Measurements from ENCODE around the gene A1BG. TPM values are rescaled to one million over a fixed set of nuclear protein-coding genes. Genes with fewer than 3 reads are reported as not detected.
A peak's percentile ranks its signal among the peaks of the same experiment; 100 is the strongest.

The A1BG gene
- total and polyA plus RNA-seq, 2 experiments from 2014 or later = 35.9 to 108 TPM

- TF ChIP-seq EZH2phosphoT487 (IDR thresholded peaks at IDR 0.05; ENCODE audit: low read depth, severe bottlenecking, unreplicated experiment) = no peak
Measured at GRCh38 chr19:58400316-58400915, 47.1 kb upstream of the A1BG start.

DNA sequence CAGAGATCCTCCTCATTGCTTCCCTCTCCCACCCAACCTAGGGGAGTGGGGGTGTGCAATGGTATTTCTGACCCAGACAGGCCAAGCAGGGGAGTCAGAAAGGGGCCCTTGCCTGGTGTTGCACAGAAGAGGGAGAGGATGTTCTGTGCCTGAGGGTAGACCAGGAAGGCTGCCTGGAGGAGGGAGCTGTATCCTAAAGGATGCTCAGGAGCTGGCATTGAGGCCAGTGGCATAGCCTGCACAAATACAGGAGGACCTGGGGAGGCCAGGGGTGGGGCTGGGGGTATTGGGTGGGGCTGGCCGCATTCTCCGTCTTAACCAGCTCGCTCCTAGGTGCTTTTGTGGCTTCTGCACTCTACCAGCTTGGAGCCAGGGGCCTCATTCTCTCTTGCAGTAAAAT, 46.6 kb upstream of the A1BG start:
- TF ChIP-seq CTCF (IDR thresholded peaks at IDR 0.05; ENCODE audit: poor library complexity) (no peak), EZH2phosphoT487 (IDR thresholded peaks at IDR 0.05; ENCODE audit: low read depth, severe bottlenecking, unreplicated experiment) (no peak), EZH2 (IDR thresholded peaks at IDR 0.05; ENCODE audit: borderline replicate concordance) (no peak)
- Histone ChIP-seq H3K4me2 (no peak overlapping the region), H3K4me1 (ENCODE audit: insufficient read depth) (peaks cover 14% of the 10 kb centered on the region), H3K79me2 (peaks cover 13% of the 10 kb centered on the region), H3K27ac (no peak overlapping the region), H3K4me3 (no peak overlapping the region), H4K20me1 (ENCODE audit: insufficient read depth, poor library complexity, severe bottlenecking) (no peaks in the 10 kb centered on the region), H2AFZ (no peak overlapping the region), H3K27me3 (peaks cover 8% of the 10 kb centered on the region), H3K9me3 (ENCODE audit: low read depth) (no peaks in the 10 kb centered on the region), H3K36me3 (replicated peaks; ENCODE audit: insufficient read depth, low read depth) (no peaks in the 10 kb centered on the region), H3K9me2 (replicated peaks; ENCODE audit: insufficient read depth) (no peaks in the 10 kb centered on the region)
- DNase-seq (ENCODE audit: low spot score) = no peak
- 100% methylated on average over 1 of the region's 3 CpGs for WGBS (ENCODE audit: low lambda C conversion rate, missing lambda C conversion rate)

More at GRCh38 chr19:58400316-58400915, 47.1 kb upstream of the A1BG start:
- peaks cover 13% of the 10 kb centered on the region for H3K79me2 ChIP-seq
- no peak for DNase-seq (ENCODE audit: low spot score)
- WGBS (ENCODE audit: low lambda C conversion rate, missing lambda C conversion rate) = 85% methylated on average over 18 of the region's 18 CpGs
- H3K4me1 ChIP-seq (ENCODE audit: insufficient read depth) = peaks cover 14% of the 10 kb centered on the region
- no peak overlapping the region for H3K27ac ChIP-seq
- no peaks in the 10 kb centered on the region for H3K9me3 ChIP-seq (ENCODE audit: low read depth)
- H3K4me2 ChIP-seq = peak overlapping the region; percentile 81
- H3K9me2 ChIP-seq (replicated peaks; ENCODE audit: insufficient read depth) = no peaks in the 10 kb centered on the region
- H3K4me3 ChIP-seq = no peak overlapping the region
- H4K20me1 ChIP-seq (ENCODE audit: insufficient read depth, poor library complexity, severe bottlenecking) = no peaks in the 10 kb centered on the region
- no peaks in the 10 kb centered on the region for H3K36me3 ChIP-seq (replicated peaks; ENCODE audit: insufficient read depth, low read depth)
- H3K27me3 ChIP-seq = peaks cover 8% of the 10 kb centered on the region
- H2AFZ ChIP-seq = peak overlapping the region; percentile 27

DNA sequence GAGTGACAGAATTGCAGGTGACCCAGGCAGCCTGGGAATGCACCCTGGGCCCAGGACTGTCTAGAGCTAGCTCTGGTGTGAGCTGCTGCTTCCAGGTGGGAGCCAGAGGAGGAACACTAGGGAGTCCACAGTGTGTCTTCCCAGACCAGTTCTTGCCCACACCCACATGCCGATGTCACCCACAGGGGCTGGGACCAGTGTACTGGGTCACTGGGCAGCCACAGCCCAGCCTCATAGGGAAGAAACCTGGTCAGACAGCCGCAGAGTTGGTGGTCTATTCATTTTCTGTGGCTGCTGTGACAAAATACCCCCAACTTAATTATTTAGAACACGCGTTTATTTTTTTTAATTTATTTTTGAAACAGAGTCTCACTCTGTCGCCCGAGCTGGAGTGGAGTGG, 45.3 kb upstream of the A1BG start:
- H3K79me2 ChIP-seq = peaks cover 13% of the 10 kb centered on the region
- no peak overlapping the region for H3K27ac ChIP-seq
- no peak overlapping the region for H3K4me3 ChIP-seq
- H4K20me1 ChIP-seq (ENCODE audit: insufficient read depth, poor library complexity, severe bottlenecking) = no peaks in the 10 kb centered on the region
- no peak overlapping the region for H3K4me2 ChIP-seq
- no peak overlapping the region for H2AFZ ChIP-seq
- no peak for DNase-seq (ENCODE audit: low spot score)
- peaks cover 14% of the 10 kb centered on the region for H3K4me1 ChIP-seq (ENCODE audit: insufficient read depth)
- TF ChIP-seq EZH2phosphoT487 (IDR thresholded peaks at IDR 0.05; ENCODE audit: low read depth, severe bottlenecking, unreplicated experiment) (no peak), EZH2 (IDR thresholded peaks at IDR 0.05; ENCODE audit: borderline replicate concordance) (no peak), CTCF (IDR thresholded peaks at IDR 0.05; ENCODE audit: poor library complexity) (no peak)
- H3K36me3 ChIP-seq (replicated peaks; ENCODE audit: insufficient read depth, low read depth) = no peaks in the 10 kb centered on the region
- no peaks in the 10 kb centered on the region for H3K9me3 ChIP-seq (ENCODE audit: low read depth)
- WGBS (ENCODE audit: low lambda C conversion rate, missing lambda C conversion rate) = 98% methylated on average over 6 of the region's 6 CpGs
- H3K27me3 ChIP-seq = peaks cover 8% of the 10 kb centered on the region
- no peaks in the 10 kb centered on the region for H3K9me2 ChIP-seq (replicated peaks; ENCODE audit: insufficient read depth)

DNA sequence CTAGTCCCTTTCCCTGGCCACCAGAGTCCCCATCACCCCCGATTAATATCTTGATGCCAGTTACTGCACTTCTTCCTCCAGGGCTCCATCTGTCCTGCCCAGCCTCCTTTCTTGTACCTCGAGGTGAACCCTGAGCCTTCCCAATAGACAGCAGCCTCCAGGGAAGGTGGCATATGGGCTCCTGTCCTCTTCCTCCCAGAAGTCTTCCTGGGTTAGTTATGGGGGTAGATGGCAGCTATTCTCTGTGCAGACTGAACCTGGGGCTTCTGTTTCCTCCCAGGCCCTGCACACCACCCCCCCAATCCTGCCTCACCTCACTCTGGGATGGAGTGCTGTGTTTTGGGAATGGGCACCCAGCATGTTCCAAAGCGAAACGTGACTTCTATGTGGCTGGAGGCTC, 44.8 kb upstream of the A1BG start:
- Histone ChIP-seq H3K4me2 (no peak overlapping the region), H4K20me1 (ENCODE audit: insufficient read depth, poor library complexity, severe bottlenecking) (no peaks in the 10 kb centered on the region), H3K9me3 (ENCODE audit: low read depth) (no peaks in the 10 kb centered on the region), H3K27me3 (peaks cover 8% of the 10 kb centered on the region), H3K9me2 (replicated peaks; ENCODE audit: insufficient read depth) (no peaks in the 10 kb centered on the region), H3K27ac (no peak overlapping the region), H2AFZ (no peak overlapping the region), H3K4me1 (ENCODE audit: insufficient read depth) (peaks cover 14% of the 10 kb centered on the region), H3K79me2 (peaks cover 12% of the 10 kb centered on the region), H3K4me3 (no peak overlapping the region), H3K36me3 (replicated peaks; ENCODE audit: insufficient read depth, low read depth) (no peaks in the 10 kb centered on the region)
- TF ChIP-seq CTCF (IDR thresholded peaks at IDR 0.05; ENCODE audit: poor library complexity) (no peak), EZH2 (IDR thresholded peaks at IDR 0.05; ENCODE audit: borderline replicate concordance) (no peak), EZH2phosphoT487 (IDR thresholded peaks at IDR 0.05; ENCODE audit: low read depth, severe bottlenecking, unreplicated experiment) (no peak)
- no peak for DNase-seq (ENCODE audit: low spot score)
- WGBS (ENCODE audit: low lambda C conversion rate, missing lambda C conversion rate) = 94% methylated on average over 4 of the region's 4 CpGs
